Measurements from ENCODE around the gene SEMA6A.

The SEMA6A gene

GRCh38 chr5:116577064-116577788, 2.6 kb upstream of the SEMA6A start:
- DNase-seq (ENCODE audit: low read depth) = no peak

- no peak for DNase-seq (ENCODE audit: low read depth)
Measured at GRCh38 chr5:116576053-116576713, 1.6 kb upstream of the SEMA6A start.

GRCh38 chr5:116575326-116576052, 866 bp upstream of the SEMA6A start:
- no peak for DNase-seq (ENCODE audit: low read depth)

- DNase-seq (ENCODE audit: low read depth) = no peak
Measured at GRCh38 chr5:116573702-116574366, 789 bp downstream of the SEMA6A start.

- DNase-seq (ENCODE audit: low read depth) = no peak
Measured at GRCh38 chr5:116573279-116573701, 1.3 kb downstream of the SEMA6A start.

- DNase-seq (ENCODE audit: low read depth) = no peak
Measured at GRCh38 chr5:116572350-116573278, 2.0 kb downstream of the SEMA6A start.

- no peak for DNase-seq (ENCODE audit: low read depth)
Measured at GRCh38 chr5:116571568-116572349, 2.9 kb downstream of the SEMA6A start.

GRCh38 chr5:116569999-116570398, 4.6 kb downstream of the SEMA6A start:
- DNase-seq (ENCODE audit: low read depth) = no peak

- DNase-seq (ENCODE audit: low read depth) = no peak
Measured at GRCh38 chr5:116567106-116567505, 7.5 kb downstream of the SEMA6A start.

- DNase-seq (ENCODE audit: low read depth) = no peak
Measured at GRCh38 chr5:116566251-116566650, 8.4 kb downstream of the SEMA6A start.

- DNase-seq (ENCODE audit: low read depth) = no peak
Measured at GRCh38 chr5:116564756-116565490, 9.7 kb downstream of the SEMA6A start.

- no peak for DNase-seq (ENCODE audit: low read depth)
Measured at GRCh38 chr5:116564312-116564711, 10.3 kb downstream of the SEMA6A start.

GRCh38 chr5:116563736-116564308, 10.8 kb downstream of the SEMA6A start:
- no peak for DNase-seq (ENCODE audit: low read depth)

GRCh38 chr5:116562669-116563068, 12.0 kb downstream of the SEMA6A start:
- no peak for DNase-seq (ENCODE audit: low read depth)

GRCh38 chr5:116561658-116562057, 13.0 kb downstream of the SEMA6A start:
- no peak for DNase-seq (ENCODE audit: low read depth)

GRCh38 chr5:116559673-116560164, 14.9 kb downstream of the SEMA6A start:
- no peak for DNase-seq (ENCODE audit: low read depth)

GRCh38 chr5:116559239-116559638, 15.4 kb downstream of the SEMA6A start:
- DNase-seq (ENCODE audit: low read depth) = no peak

GRCh38 chr5:116557669-116558271, 16.9 kb downstream of the SEMA6A start:
- no peak for DNase-seq (ENCODE audit: low read depth)

- DNase-seq (ENCODE audit: low read depth) = no peak
Measured at GRCh38 chr5:116554764-116555163, 19.9 kb downstream of the SEMA6A start.

Measured in stimulated activated CD4-positive, alpha-beta T cell treated with anti-CD3 and anti-CD28 coated beads, Interleukin-2, amount 100 ng/mL, for 4 hours (primary cell).